PC-9 (cell line): ENCODE measurements around the gene FAM117B. TPM values are rescaled to one million over a fixed set of nuclear protein-coding genes. Genes with fewer than 3 reads are reported as not detected.

Experiments used
- BruUV-seq: library from RNA; stranded (reverse); fragments of 400-500 nt; replicated peaks from 2 replicates; lab custom pipeline; 2021; lab: Mats Ljungman, UMichigan
- CTCF ChIA-PET: fragments of 300-600 bp; sonication (Branson Sonifier 250); formaldehyde crosslinking; loops from one replicate; lab custom pipeline; 2022; ENCODE audit warnings: antibody characterized with exemption; lab: Charles Lee
- POLR2A ChIA-PET: fragments of 300-600 bp; sonication (Branson Sonifier 250); formaldehyde crosslinking; loops from one replicate; lab custom pipeline; 2022; ENCODE audit warnings: antibody characterized with exemption; ENCODE audit not compliant: unreplicated experiment; lab: Charles Lee
- DNase-seq, 2 experiments: peaks; one replicate each; pipeline versions ENCODE4 v3.0.0 to v3.0.0-alpha.2; 2015 to 2022; ENCODE audit warnings: mixed read lengths in 1 of 2
- H2AFZ ChIP-seq: fragments of 200-600 bp; sonication (generic); 2 replicates; pipeline ENCODE4 v1.8.1; 2017; ENCODE audit warnings: antibody characterized with exemption
- H3F3A ChIP-seq: fragments of 200-600 bp; sonication (generic); 2 replicates; pipeline ENCODE4 v1.8.1; 2017; ENCODE audit warnings: antibody characterized with exemption, mild to moderate bottlenecking, low read depth; ENCODE audit not compliant: insufficient read depth
- H3K27ac ChIP-seq: fragments of 200-600 bp; sonication (generic); 2 replicates; pipeline ENCODE4 v1.6.1; 2016; ENCODE audit warnings: mixed run types
- H3K27me3 ChIP-seq: fragments of 200-600 bp; sonication (generic); 2 replicates; pipeline ENCODE4 v1.6.1; 2016; ENCODE audit warnings: low read depth, mixed run types; ENCODE audit not compliant: insufficient read depth
- H3K36me3 ChIP-seq: fragments of 200-600 bp; sonication (generic); 2 replicates; pipeline ENCODE4 v1.6.1; 2016; ENCODE audit warnings: low read depth, mixed run types
- H3K4me1 ChIP-seq: fragments of 200-600 bp; sonication (generic); replicated peaks from 2 replicates; pipeline ENCODE4 v1.6.1; 2016; ENCODE audit warnings: mixed run types; ENCODE audit not compliant: insufficient read depth
- H3K4me2 ChIP-seq: fragments of 200-600 bp; sonication (generic); 2 replicates; pipeline ENCODE4 v1.6.1; 2017; ENCODE audit warnings: mixed run types
- H3K4me3 ChIP-seq: fragments of 200-600 bp; sonication (generic); 2 replicates; pipeline ENCODE4 v1.6.1; 2016; ENCODE audit warnings: mixed run types
- H3K79me2 ChIP-seq: fragments of 200-600 bp; sonication (generic); 2 replicates; pipeline ENCODE4 v1.6.1; 2017; ENCODE audit warnings: low read depth, mixed run types
- H3K9me2 ChIP-seq: fragments of 200-600 bp; sonication (generic); 2 replicates; pipeline ENCODE4 v1.8.1; 2017; ENCODE audit warnings: mild to moderate bottlenecking; ENCODE audit not compliant: insufficient read depth
- H3K9me3 ChIP-seq: fragments of 200-600 bp; sonication (generic); 2 replicates; pipeline ENCODE4 v1.8.1; 2016; ENCODE audit warnings: low read depth; ENCODE audit not compliant: insufficient read depth
- H4K20me1 ChIP-seq: fragments of 200-600 bp; sonication (generic); 2 replicates; pipeline ENCODE4 v1.8.1; 2017; ENCODE audit not compliant: insufficient read depth
- CTCF ChIP-seq: fragments of 200-600 bp; sonication (generic); conservative IDR thresholded peaks from 2 replicates; pipeline ENCODE4 v1.6.1; 2017; ENCODE audit warnings: mixed run types, antibody characterized with exemption, mild to moderate bottlenecking, moderate library complexity
- EZH2 ChIP-seq: fragments of 200-600 bp; sonication (generic); IDR thresholded peaks from 2 replicates; pipeline ENCODE4 v1.8.0; 2017; ENCODE audit warnings: antibody characterized with exemption, low read depth
- intact Hi-C: fragments of 100-400 bp; cut with micrococcal nuclease; formaldehyde crosslinking; loops from one replicate; pipeline ENCODE4 v1.10.0; 2022; ENCODE audit not compliant: unreplicated experiment
- total RNA-seq: library from RNA; stranded (reverse); gene quantifications from 2 replicates; pipeline ENCODE4 v1.2.3, GENCODE V29; 2021

FAM117B gene
- total RNA-seq, 1 experiment from 2014 or later = 8.2 TPM

- Histone ChIP-seq H3F3A (no peaks in the 10 kb centered on the region), H3K4me2 (no peak overlapping the region), H3K9me2 (no peaks in the 10 kb centered on the region), H3K27ac (no peak overlapping the region), H3K9me3 (no peaks in the 10 kb centered on the region), H2AFZ (no peak overlapping the region), H3K79me2 (no peaks in the 10 kb centered on the region), H3K4me3 (no peak overlapping the region), H4K20me1 (no peaks in the 10 kb centered on the region), H3K27me3 (no peaks in the 10 kb centered on the region), H3K36me3 (no peaks in the 10 kb centered on the region), H3K4me1 (no peaks in the 10 kb centered on the region)
- no peak for TF ChIP-seq CTCF
- TF ChIP-seq EZH2 = no peak
- no peak for DNase-seq
- intact Hi-C loops = no loop called here
- BruUV-seq = no TSS peak
- POLR2A ChIA-PET = no interaction called here
- CTCF ChIA-PET = no interaction called here
Measured at GRCh38 chr2:202774104-202774503, 139.3 kb downstream of the FAM117B start.

- Histone ChIP-seq H3K4me3 (no peak overlapping the region), H3K4me1 (peaks cover 14% of the 10 kb centered on the region), H3F3A (peaks cover 5% of the 10 kb centered on the region; the same call in 1 of the 2 replicates), H3K36me3 (no peaks in the 10 kb centered on the region), H3K79me2 (no peaks in the 10 kb centered on the region), H2AFZ (no peak overlapping the region), H3K9me3 (no peaks in the 10 kb centered on the region), H4K20me1 (no peaks in the 10 kb centered on the region), H3K9me2 (no peaks in the 10 kb centered on the region), H3K27ac (no peak overlapping the region), H3K27me3 (no peaks in the 10 kb centered on the region), H3K4me2 (no peak overlapping the region)
- ChIA-PET CTCF (no interaction called here), POLR2A (no interaction called here)
- DNase-seq = no peak
- intact Hi-C loops = no loop called here
- BruUV-seq = no TSS peak
- TF ChIP-seq EZH2 = no peak
Measured at GRCh38 chr2:202778217-202778616, 143.4 kb downstream of the FAM117B start.

GRCh38 chr2:202780514-202781021, 145.8 kb downstream of the FAM117B start:
- H3K27ac ChIP-seq = peak overlapping the region; percentile 70
- H3K36me3 ChIP-seq = no peaks in the 10 kb centered on the region

More at GRCh38 chr2:202780514-202781021, 145.8 kb downstream of the FAM117B start:
- Histone ChIP-seq H3K4me3 (no peak overlapping the region), H3K4me2 (peak overlapping the region; percentile 21), H3K4me1 (peaks cover 14% of the 10 kb centered on the region), H3K79me2 (no peaks in the 10 kb centered on the region), H2AFZ (no peak overlapping the region), H3F3A (peaks cover 5% of the 10 kb centered on the region; the same call in 1 of the 2 replicates), H4K20me1 (no peaks in the 10 kb centered on the region), H3K27me3 (no peaks in the 10 kb centered on the region), H3K9me3 (no peaks in the 10 kb centered on the region), H3K9me2 (no peaks in the 10 kb centered on the region)
- peak; percentile 6 to 91 for DNase-seq
- POLR2A ChIA-PET = no interaction called here
- no TSS peak for BruUV-seq
- TF ChIP-seq CTCF = no peak
- no peak for TF ChIP-seq EZH2
- intact Hi-C loops = no loop called here
- CTCF ChIA-PET = no interaction called here
